Breast epithelium (tissue), 4 donors: ENCODE measurements around the gene SLC2A13. TPM values are rescaled to one million over a fixed set of nuclear protein-coding genes. Genes with fewer than 3 reads are reported as not detected.
"Not testable (repeated sequence)": the region's sequence is repeated elsewhere in the genome, so short reads cannot be mapped to it uniquely, and the experiment has no call there.

Experiments used
- DNase-seq, 2 donors: peaks; one replicate each; pipeline ENCODE4 v3.0.0-alpha.2; 2019; ENCODE audit warnings: low spot score in 2 of 2
- H3K27ac ChIP-seq, 2 donors: fragments of 200-600 bp; sonication (generic) in 1 of 2; one replicate each; pipeline ENCODE4 v1.5.1; 2016 to 2019; ENCODE audit warnings: mild to moderate bottlenecking in 1 of 2
- H3K27me3 ChIP-seq, 2 donors: fragments of 200-600 bp; sonication (generic) in 1 of 2; one replicate each; pipeline versions ENCODE4 v1.5.1 to v1.6.0; 2017 to 2019; ENCODE audit warnings: control low read depth in 1 of 2, mild to moderate bottlenecking in 1 of 2
- H3K36me3 ChIP-seq: fragments of 200-600 bp; one replicate; pipeline ENCODE4 v1.5.1; 2019
- H3K4me1 ChIP-seq, 2 donors: fragments of 200-600 bp; sonication (generic); one replicate each; pipeline ENCODE4 v1.5.1; 2016 to 2019; ENCODE audit warnings: control low read depth in 1 of 2
- H3K4me3 ChIP-seq, 3 donors: fragments of 200-600 bp; sonication (generic); 1 replicate in 2 of 3; 2 replicates in 1 of 3; pipeline ENCODE4 v1.5.1; 2016 to 2019; ENCODE audit warnings: mild to moderate bottlenecking in 3 of 3, moderate library complexity in 2 of 3
- H3K9me3 ChIP-seq, 2 donors: fragments of 200-600 bp; sonication (generic) in 1 of 2; one replicate each; pipeline ENCODE4 v1.5.1; 2016 to 2019; ENCODE audit warnings: control low read depth in 1 of 2
- CTCF ChIP-seq, 3 donors: fragments of 450-650 bp; IDR thresholded peaks; one replicate each; pipeline ENCODE4 v1.5.1; 2016 to 2017; ENCODE audit warnings: antibody characterized with exemption in 3 of 3, mild to moderate bottlenecking in 3 of 3, moderate library complexity in 3 of 3
- POLR2A ChIP-seq: fragments of 450-650 bp; IDR thresholded peaks from one replicate; pipeline ENCODE4 v1.6.1; 2016; ENCODE audit warnings: antibody characterized with exemption, mild to moderate bottlenecking, moderate library complexity
- POLR2AphosphoS5 ChIP-seq, 3 donors: sonication (generic); formaldehyde crosslinking; IDR thresholded peaks; one replicate each; pipeline ENCODE4 v1.6.1; 2017; ENCODE audit warnings: antibody characterized with exemption in 3 of 3
- intact Hi-C: fragments of 100-400 bp; cut with DNase I; formaldehyde crosslinking; loops from one replicate; pipeline ENCODE4 v1.15.1; 2023; ENCODE audit warnings: low total_unique reads
- total RNA-seq, 3 donors: library from RNA; depleted of rRNA; stranded (reverse); fragments of >200 nt; gene quantifications; one replicate each; pipeline ENCODE4 v1.1.0, GENCODE V29; 2016

Gene SLC2A13
- total RNA-seq, 3 donors from 2014 or later = 17.1 to 32.2 (median 22.0) TPM

- no peak for DNase-seq
- H3K27ac ChIP-seq = no peak overlapping the region
- no peaks in the 10 kb centered on the region for H3K27me3 ChIP-seq
- no peak overlapping the region for H3K4me3 ChIP-seq
- H3K36me3 ChIP-seq = no peaks in the 10 kb centered on the region
- intact Hi-C loops = no loop called here
- no peaks in the 10 kb centered on the region for H3K9me3 ChIP-seq
- H3K4me1 ChIP-seq = no peaks in the 10 kb centered on the region
- TF ChIP-seq CTCF (IDR thresholded peaks at IDR 0.05) (no peak), POLR2A (no peak), POLR2AphosphoS5 (IDR thresholded peaks at IDR 0.05) (no peak)
Observed at GRCh38 chr12:40034712-40035111, 71.2 kb downstream of the SLC2A13 start.

DNA sequence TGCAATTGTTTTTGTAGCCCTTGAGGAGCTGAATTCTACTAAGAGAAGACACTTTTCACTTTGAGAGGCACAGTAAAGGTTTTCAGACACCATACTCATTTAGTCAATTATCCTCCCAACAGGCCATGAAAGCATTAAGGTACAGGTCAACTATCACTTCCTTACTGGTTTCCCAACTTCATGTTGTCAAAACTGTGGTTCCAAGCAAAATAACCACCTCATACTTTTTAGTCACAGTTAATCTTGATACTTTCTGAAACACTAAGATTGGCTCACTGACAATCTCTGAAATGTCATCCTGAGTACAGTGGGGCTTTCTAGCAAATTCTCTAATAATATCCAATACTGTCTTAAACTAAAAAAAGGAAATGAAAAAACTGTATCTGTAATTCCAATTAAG, 71.7 kb downstream of the SLC2A13 start:
- Histone ChIP-seq H3K27me3 (no peaks in the 10 kb centered on the region), H3K4me3 (no peak overlapping the region), H3K27ac (no peak overlapping the region), H3K36me3 (no peaks in the 10 kb centered on the region), H3K4me1 (no peaks in the 10 kb centered on the region), H3K9me3 (no peaks in the 10 kb centered on the region)
- intact Hi-C loops = no loop called here
- no peak for TF ChIP-seq CTCF (IDR thresholded peaks at IDR 0.05)
- no peak for TF ChIP-seq POLR2AphosphoS5 (IDR thresholded peaks at IDR 0.05)
- no peak for TF ChIP-seq POLR2A
- no peak for DNase-seq

DNA sequence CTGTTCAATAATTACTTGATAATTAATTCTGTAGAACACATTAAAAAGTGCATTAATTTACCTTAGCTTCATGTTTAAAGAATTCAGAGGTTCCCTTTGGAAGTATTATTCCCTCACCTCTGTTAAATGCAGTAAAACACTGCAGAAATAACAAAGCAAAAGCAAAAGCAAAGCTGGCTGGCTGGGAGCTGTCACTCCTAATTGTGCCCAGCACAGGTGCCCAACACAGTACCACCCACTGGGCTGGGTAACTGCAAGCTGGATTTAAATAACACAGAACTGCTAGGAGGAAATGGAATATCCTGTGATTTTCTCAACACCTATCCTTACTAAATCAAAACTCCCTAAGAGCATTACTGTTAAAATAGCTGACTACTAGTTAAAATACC, 72.6 kb downstream of the SLC2A13 start:
- no peak for DNase-seq
- TF ChIP-seq CTCF (IDR thresholded peaks at IDR 0.05) (no peak), POLR2A (no peak), POLR2AphosphoS5 (IDR thresholded peaks at IDR 0.05) (no peak)

DNA sequence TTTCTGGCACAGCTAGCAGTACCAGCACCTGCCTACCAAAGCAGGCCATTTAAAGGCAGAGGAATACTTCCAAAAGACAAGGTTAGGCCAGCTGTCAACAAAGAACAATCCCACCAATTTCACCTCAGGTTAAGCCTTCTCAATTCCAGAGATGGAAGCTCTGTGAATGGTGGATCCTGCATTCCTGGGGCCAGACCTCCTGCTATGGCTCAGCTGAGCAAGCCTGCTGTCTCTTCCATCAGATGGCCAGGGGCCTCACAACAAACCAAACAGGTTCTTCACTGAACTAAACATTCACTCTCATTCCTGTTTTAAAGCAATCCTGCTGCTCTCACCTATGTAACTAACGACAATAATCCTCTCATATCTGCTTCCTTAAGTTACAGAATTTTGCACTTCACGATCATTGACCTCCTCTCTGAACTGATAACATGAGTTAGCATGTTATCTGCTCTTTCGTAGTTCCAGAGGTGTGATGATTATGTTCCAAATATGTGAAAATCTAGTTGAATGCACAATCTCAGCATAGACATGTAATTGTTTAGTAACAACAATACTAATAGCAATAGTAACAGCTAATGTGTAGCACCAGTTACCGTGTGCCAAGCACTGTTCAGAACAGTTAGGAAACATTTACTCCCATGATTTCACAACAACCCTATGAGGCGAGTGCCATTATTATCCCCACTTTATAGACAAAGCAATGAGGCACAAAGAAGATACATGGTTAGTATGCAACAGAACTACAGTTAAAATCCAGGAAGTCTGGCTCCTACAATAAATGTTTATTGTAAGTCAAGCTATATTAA, 73.2 kb downstream of the SLC2A13 start:
- no peaks in the 10 kb centered on the region for H3K4me1 ChIP-seq
- DNase-seq = peak in 1 of 2 donors; percentile 57
- H3K4me3 ChIP-seq = no peak overlapping the region
- intact Hi-C loops = loop anchor here (2.0 kb wide), 1 partner anchor 58 kb away; no protein-coding TSS in a partner anchor
- H3K27ac ChIP-seq = peak overlapping the region in 1 of 2 donors; percentile 8
- no peak for TF ChIP-seq POLR2AphosphoS5 (IDR thresholded peaks at IDR 0.05)
- no peak for TF ChIP-seq CTCF (IDR thresholded peaks at IDR 0.05)
- no peaks in the 10 kb centered on the region for H3K27me3 ChIP-seq
- H3K9me3 ChIP-seq = no peaks in the 10 kb centered on the region
- no peaks in the 10 kb centered on the region for H3K36me3 ChIP-seq

More for the DNA sequence above, 72.6 kb downstream of the SLC2A13 start:
- no peaks in the 10 kb centered on the region for H3K36me3 ChIP-seq
- H3K4me1 ChIP-seq = no peaks in the 10 kb centered on the region
- no peak overlapping the region for H3K27ac ChIP-seq
- intact Hi-C loops = loop anchor here (2.0 kb wide), 1 partner anchor 58 kb away; no protein-coding TSS in a partner anchor
- no peak overlapping the region for H3K4me3 ChIP-seq
- H3K9me3 ChIP-seq = no peaks in the 10 kb centered on the region
- no peaks in the 10 kb centered on the region for H3K27me3 ChIP-seq

- TF ChIP-seq POLR2A = no peak
- Histone ChIP-seq H3K27ac (no peak overlapping the region), H3K27me3 (no peaks in the 10 kb centered on the region), H3K9me3 (no peaks in the 10 kb centered on the region), H3K4me3 (no peak overlapping the region), H3K36me3 (no peaks in the 10 kb centered on the region), H3K4me1 (no peaks in the 10 kb centered on the region)
- no peak for DNase-seq
- intact Hi-C loops = loop anchor here (2.0 kb wide), 1 partner anchor 59 kb away; no protein-coding TSS in a partner anchor
Observed at GRCh38 chr12:40031965-40032364, 73.9 kb downstream of the SLC2A13 start.

DNA sequence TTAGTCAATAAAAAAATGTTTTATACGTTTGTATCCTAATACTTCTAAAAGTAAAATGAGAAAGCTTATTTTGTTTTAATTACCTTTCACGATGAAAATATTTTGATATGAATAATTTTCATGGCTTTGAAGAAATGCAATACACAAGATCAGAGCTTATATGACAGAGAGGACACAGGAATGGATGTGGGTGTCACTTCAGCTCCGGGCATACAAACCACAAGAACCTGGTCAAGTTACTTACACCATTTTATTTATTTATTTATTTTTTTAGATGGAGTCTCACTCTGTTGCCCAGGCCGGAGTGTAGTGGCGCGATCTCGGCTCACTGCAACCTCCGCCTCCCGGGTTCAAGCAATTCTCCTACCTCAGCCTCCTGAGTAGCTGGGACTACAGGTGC, 74.9 kb downstream of the SLC2A13 start:
- H3K4me3 ChIP-seq, intact Hi-C loops, H3K27ac ChIP-seq, H3K27me3 ChIP-seq, H3K4me1 ChIP-seq, H3K9me3 ChIP-seq, H3K36me3 ChIP-seq, DNase-seq: not testable (repeated sequence)
